HAP-1 (cell line): Measurements from ENCODE around the gene SLC44A4.

Experiments used
- DNase-seq, 2 experiments: peaks; one replicate each; pipeline ENCODE4 v3.0.0-alpha.2; 2016 to 2020; ENCODE audit warnings: low spot score in 2 of 2
- H3K27me3 ChIP-seq: fragments of 250-450 bp; sonication (Bioruptor Pico); 2 replicates; pipeline ENCODE4 v1.5.1; 2020; ENCODE audit warnings: low read depth, mild to moderate bottlenecking, moderate library complexity
- H3K36me3 ChIP-seq: fragments of 250-450 bp; sonication (Bioruptor Pico); replicated peaks from 2 replicates; pipeline ENCODE4 v1.5.1; 2020; ENCODE audit warnings: mild to moderate bottlenecking
- H3K4me1 ChIP-seq: fragments of 250-450 bp; sonication (Bioruptor Pico); 2 replicates; pipeline ENCODE4 v1.5.1; 2020; ENCODE audit warnings: mild to moderate bottlenecking
- H3K4me3 ChIP-seq: fragments of 250-450 bp; sonication (Bioruptor Pico); 2 replicates; pipeline ENCODE4 v1.5.1; 2020; ENCODE audit warnings: mild to moderate bottlenecking, moderate library complexity
- H3K9me3 ChIP-seq: fragments of 250-450 bp; sonication (Bioruptor Pico); 2 replicates; pipeline ENCODE4 v1.5.1; 2020; ENCODE audit warnings: mild to moderate bottlenecking, moderate library complexity
- in situ Hi-C: fragments of 300-500 bp; cut with MboI; formaldehyde crosslinking; loops from 3 replicates; pipeline ENCODE4 v1.14.3; 2020; ENCODE audit warnings: low sequenced_read_pairs, inconsistent platforms, mixed read lengths

The SLC44A4 gene

GRCh38 chr6:31897612-31898382, 19.0 kb upstream of the SLC44A4 start, which contains the start of gene EHMT2:
EHMT2 (minus strand) TSS chr6:31897698; CDS start chr6:31897677, 21 bp downstream.
- Histone ChIP-seq H3K4me1 (peaks cover 9% of the 10 kb centered on the region), H3K27me3 (no peaks in the 10 kb centered on the region), H3K36me3 (peaks cover 30% of the 10 kb centered on the region), H3K4me3 (peak within 1 kb of the TSS; percentile 94), H3K9me3 (no peaks in the 10 kb centered on the region)
- peak; percentile 86 to 91 for DNase-seq
- in situ Hi-C loops, result no loop called here

DNA sequence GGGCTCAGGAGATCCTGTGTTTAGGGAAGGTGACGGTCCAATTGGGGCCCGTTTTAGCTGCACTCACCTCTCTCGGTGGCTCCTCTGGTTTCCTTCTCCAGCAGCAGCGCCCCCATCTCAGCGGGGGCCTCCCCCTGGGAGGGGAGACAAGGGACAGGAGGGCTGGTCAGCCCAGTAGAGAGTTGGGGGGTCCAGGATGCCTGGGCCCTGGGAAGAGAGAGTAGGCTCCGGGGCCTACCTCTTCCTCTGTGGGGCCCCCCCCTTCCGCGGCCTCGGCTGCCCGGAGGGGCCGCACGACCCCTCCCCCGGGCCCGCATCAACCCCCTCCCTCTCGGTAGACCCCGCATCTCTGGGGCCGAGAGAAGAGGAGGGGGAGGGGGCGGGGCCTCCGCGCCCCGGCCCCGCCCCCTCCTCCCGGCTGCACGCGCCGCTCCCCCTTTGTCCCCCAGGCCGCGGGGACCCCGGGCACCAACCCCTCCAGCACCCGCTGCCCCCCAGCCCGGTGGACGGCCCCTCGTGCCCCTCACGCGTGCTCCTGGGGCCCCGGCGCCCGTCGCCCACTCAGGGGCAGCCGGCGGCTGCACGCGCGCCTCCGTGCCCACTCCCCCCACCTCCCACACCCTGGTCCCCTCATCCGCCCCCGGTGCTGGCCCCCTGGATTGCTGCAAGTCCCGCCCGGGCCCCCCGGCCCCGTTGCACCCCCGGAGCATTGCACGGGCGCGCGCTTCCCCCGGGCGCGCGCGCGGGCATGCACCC, 18.2 kb upstream of the SLC44A4 start:
- peaks cover 38% of the 10 kb centered on the region for H3K36me3 ChIP-seq
- peak overlapping the region; percentile 94 for H3K4me3 ChIP-seq
- in situ Hi-C loops, result no loop called here
- DNase-seq, result peak in 1 of 2 experiments; percentile 28
- H3K4me1 ChIP-seq, result peaks cover 9% of the 10 kb centered on the region
- H3K27me3 ChIP-seq, result no peaks in the 10 kb centered on the region
- no peaks in the 10 kb centered on the region for H3K9me3 ChIP-seq

GRCh38 chr6:31896493-31896855, 17.7 kb upstream of the SLC44A4 start:
- peaks cover 43% of the 10 kb centered on the region for H3K36me3 ChIP-seq
- H3K4me1 ChIP-seq, result peaks cover 9% of the 10 kb centered on the region
- peak overlapping the region; percentile 94 for H3K4me3 ChIP-seq
- no peaks in the 10 kb centered on the region for H3K9me3 ChIP-seq
- DNase-seq, result no peak
- in situ Hi-C loops, result no loop called here
- H3K27me3 ChIP-seq, result no peaks in the 10 kb centered on the region

DNA sequence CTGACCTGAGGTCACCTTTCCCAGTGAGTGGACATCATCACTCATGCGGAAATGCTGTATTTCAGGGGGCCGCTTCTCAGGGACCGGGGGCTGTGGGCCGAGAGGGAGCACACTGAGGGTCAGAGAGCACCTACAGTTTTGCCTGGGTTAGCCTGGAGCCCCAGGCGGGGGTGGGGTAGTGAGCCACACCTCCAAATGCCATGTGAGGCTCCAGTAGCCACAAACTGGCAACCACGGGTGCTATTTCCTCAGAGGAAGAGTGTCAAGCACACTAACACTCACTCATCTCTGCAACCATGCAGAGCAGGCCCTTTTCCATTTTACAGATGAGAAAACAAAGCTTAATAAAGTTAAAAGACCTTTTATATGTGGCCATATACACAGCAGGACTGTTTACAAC, 14.0 kb upstream of the SLC44A4 start:
- DNase-seq, result no peak
- Histone ChIP-seq H3K36me3 (peaks cover 71% of the 10 kb centered on the region), H3K27me3 (no peaks in the 10 kb centered on the region), H3K4me3 (no peak overlapping the region), H3K9me3 (no peaks in the 10 kb centered on the region), H3K4me1 (peaks cover 4% of the 10 kb centered on the region; the same call in 1 of the 2 replicates)
- in situ Hi-C loops, result no loop called here

DNA sequence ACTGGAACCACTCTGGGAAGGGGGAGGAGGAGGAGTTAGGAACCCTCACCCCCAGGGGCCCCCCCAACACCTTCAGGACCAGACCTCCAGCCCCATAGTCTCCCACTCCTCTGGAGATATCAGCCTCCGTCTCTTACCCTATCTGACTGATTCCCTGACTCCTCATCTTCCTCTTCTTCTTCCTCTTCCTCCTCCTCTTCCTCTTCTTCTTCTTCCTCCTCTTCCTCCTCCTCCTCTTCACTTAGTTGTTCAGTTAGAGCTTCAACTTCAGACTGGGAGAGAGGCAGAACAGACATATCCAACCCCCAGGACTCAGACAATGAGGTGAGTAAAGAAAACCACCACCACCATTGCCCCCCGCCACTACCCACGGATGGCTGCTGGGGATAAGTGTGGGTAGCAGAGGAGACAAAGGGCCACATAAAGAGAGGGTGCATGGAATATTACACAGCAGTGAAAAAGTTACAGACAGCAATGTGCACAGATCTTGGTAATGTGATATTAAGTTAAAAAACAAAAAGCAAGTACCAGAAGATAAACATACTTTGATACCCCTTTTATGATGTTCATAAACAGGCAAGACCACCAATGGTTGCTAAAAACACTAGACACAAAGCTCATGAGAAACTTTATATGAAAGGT, 10.7 kb upstream of the SLC44A4 start:
- no peak for DNase-seq
- Histone ChIP-seq H3K27me3 (no peaks in the 10 kb centered on the region), H3K4me3 (no peak overlapping the region), H3K9me3 (no peaks in the 10 kb centered on the region), H3K4me1 (no peaks in the 10 kb centered on the region), H3K36me3 (peaks cover 88% of the 10 kb centered on the region)
- in situ Hi-C loops, result no loop called here

DNA sequence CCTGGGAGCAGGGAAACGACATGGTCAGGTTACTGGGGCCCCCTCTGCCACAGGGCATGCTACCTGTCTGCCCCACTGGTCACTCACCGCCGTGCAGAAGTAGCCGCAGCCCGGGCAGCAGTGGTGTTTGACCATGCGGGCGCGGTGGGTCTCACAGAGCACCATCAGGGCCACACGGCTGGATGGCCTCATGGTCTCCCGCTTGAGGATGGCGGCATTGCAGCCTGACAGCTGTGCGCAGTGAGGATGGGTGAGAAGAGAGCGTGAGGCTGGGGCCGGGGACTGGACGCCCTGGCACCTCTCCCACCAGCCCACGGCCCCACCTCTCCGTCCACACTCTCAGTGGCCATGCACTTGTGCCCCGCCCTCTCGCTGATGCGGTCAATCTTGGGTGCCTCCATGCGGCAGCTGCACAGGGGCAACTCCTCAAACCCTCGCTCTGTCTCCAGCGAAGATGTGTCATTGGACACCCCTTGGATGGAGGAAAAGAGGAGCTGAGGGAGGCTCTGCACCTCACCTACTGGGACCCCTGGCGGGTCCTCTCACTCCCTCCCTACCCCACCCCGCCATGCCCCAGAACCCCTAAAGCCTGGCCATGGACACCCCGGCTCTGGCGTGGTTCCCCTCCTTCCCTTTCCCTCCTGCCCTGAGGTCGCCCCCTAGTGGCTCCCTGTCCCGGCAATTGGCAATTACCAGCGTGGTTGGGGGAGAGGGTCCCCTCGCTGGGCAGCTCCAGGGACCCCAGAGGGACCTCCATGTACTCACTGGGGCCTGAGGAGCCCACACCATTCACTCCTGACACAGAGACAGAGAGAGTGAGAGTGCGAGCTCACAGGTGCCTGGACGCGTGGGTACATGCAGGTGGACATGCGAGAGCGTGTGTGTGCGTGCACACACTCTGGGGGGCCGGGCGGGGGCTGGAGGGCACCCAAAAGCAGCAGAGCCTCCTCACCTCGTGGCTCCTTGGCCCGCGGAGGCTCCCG, 9.8 kb upstream of the SLC44A4 start:
- Histone ChIP-seq H3K9me3 (no peaks in the 10 kb centered on the region), H3K4me1 (no peaks in the 10 kb centered on the region), H3K4me3 (no peak overlapping the region), H3K27me3 (no peaks in the 10 kb centered on the region), H3K36me3 (peaks cover 88% of the 10 kb centered on the region)
- DNase-seq, result peak in 1 of 2 experiments; percentile 64
- in situ Hi-C loops, result no loop called here

- Histone ChIP-seq H3K36me3 (peaks cover 88% of the 10 kb centered on the region), H3K4me3 (no peak overlapping the region), H3K4me1 (no peaks in the 10 kb centered on the region), H3K27me3 (no peaks in the 10 kb centered on the region), H3K9me3 (no peaks in the 10 kb centered on the region)
- DNase-seq, result no peak
- in situ Hi-C loops, result no loop called here
Measured at GRCh38 chr6:31887173-31888007, 8.6 kb upstream of the SLC44A4 start.

DNA sequence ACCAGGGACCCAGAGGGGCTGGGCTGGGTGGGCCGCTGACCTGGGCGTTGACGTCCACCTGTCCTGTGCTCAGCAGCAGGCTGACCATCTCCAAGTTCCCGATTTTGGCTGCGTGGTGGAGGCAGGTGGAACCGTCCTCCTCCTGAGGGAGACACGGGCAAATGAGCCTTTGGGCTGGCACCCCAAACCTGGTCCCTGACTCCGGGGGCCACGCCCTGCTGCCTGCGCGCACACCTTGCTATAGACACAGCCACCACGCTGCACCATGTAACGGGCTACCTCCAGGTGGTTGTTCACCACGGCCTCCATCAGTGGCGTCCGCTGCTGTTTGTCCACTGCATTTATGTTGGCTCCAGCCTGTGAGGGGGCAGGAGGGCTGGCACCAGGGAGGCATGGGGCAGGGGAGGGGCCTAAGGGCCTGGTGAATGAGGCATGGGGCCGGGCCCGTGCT, 7.8 kb upstream of the SLC44A4 start:
- Histone ChIP-seq H3K4me3 (no peak overlapping the region), H3K9me3 (no peaks in the 10 kb centered on the region), H3K4me1 (no peaks in the 10 kb centered on the region), H3K27me3 (no peaks in the 10 kb centered on the region), H3K36me3 (peaks cover 86% of the 10 kb centered on the region)
- in situ Hi-C loops, result no loop called here
- no peak for DNase-seq

- Histone ChIP-seq H3K4me3 (no peak overlapping the region), H3K9me3 (no peaks in the 10 kb centered on the region), H3K36me3 (peaks cover 91% of the 10 kb centered on the region), H3K4me1 (no peaks in the 10 kb centered on the region), H3K27me3 (no peaks in the 10 kb centered on the region)
- no peak for DNase-seq
- in situ Hi-C loops, result no loop called here
Measured at GRCh38 chr6:31884528-31885035, 5.8 kb upstream of the SLC44A4 start.

DNA sequence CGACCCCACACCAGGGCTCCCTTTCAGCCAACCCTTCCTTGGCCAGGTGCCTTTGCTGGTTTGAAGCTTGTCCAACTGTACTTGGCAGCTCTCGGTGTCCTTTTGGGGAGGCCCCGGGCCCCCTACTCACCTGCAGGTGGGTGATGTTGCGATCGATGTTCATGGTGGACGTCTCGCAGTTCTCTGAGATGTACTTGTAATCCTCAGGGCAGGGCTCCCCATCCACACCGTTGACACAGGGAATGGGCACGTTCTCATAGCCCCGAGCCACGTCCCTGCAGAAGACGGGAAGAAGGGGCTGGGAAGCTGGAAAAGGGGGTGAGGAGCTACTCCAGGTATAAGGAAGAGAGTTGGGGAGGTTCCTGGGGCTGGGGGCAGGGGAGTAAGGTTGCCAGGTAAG, 4.9 kb upstream of the SLC44A4 start:
- Histone ChIP-seq H3K27me3 (no peaks in the 10 kb centered on the region), H3K4me1 (no peaks in the 10 kb centered on the region), H3K4me3 (no peak overlapping the region), H3K9me3 (no peaks in the 10 kb centered on the region), H3K36me3 (peaks cover 82% of the 10 kb centered on the region)
- no peak for DNase-seq
- in situ Hi-C loops, result no loop called here

DNA sequence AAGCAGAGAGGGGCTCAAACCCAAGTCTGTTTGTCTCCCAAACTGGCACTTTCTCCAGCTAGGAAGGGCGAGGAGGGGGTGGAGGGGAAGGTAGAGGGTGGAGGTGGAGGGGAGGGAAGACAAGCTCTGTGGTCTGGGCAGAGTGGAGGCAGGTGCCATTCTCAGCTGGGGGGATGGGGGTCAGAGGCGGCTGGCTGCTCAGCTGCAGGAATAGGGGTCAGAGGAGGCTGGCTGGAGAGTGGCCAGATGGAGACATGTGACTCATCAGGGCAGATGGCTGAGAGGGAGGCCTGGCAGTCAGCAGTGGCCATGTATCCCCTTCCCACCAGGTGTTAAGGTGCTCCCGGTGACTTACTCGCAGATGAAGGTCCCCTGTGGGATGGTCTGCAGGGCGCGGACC, 3.5 kb upstream of the SLC44A4 start:
- Histone ChIP-seq H3K27me3 (no peaks in the 10 kb centered on the region), H3K4me3 (no peak overlapping the region), H3K36me3 (peaks cover 68% of the 10 kb centered on the region), H3K4me1 (no peaks in the 10 kb centered on the region), H3K9me3 (no peaks in the 10 kb centered on the region)
- in situ Hi-C loops, result no loop called here
- DNase-seq, result no peak

DNA sequence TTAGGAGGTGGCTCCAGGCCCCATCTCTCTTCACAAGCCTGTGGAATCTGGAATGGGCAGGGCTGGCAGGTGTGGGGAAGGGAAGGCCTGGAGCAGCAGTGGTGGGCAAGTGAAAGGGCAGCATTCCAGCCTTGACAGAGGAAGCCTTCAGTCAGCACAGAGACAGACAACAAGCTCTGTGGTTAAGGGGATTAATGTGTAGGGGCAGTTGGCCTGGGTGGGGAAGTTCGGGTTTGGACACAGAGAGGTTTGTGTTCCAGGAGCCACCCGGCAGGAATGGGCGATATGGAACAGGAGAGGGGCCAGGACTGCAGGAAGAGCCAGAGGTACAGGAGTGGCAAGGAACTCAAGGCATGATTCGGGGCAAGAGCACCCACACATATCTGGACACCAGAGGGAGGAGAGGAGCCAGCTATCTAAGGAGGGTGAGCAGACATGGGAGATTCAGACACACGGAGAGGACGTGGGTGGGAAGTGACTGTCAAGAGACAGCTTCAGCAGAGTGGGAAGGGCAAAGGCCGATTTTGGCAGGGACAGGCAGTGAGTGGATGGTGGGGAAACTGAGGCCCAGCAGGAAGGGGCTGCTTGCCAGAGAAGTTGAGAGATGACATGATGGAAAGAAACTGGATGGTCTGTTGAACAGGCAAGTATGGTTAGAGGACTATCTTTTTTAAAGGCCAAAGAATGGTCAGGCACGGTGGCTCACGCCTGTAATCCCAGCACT, 2.5 kb upstream of the SLC44A4 start:
- Histone ChIP-seq H3K4me3 (no peak overlapping the region), H3K9me3 (no peaks in the 10 kb centered on the region), H3K27me3 (no peaks in the 10 kb centered on the region), H3K4me1 (no peaks in the 10 kb centered on the region), H3K36me3 (peaks cover 58% of the 10 kb centered on the region)
- DNase-seq, result no peak
- in situ Hi-C loops, result no loop called here
